ENCODE data around the gene ANXA2R. TPM values are rescaled to one million over a fixed set of nuclear protein-coding genes. Genes with fewer than 3 reads are reported as not detected.
A peak's percentile ranks its signal among the peaks of the same experiment; 100 is the strongest.

Gene ANXA2R
- total RNA-seq, 2 experiments from 2014 or later = 8.0 to 10.4 TPM

- peak; percentile 53 for DNase-seq
- peaks cover 39% of the 10 kb centered on the region for H3K4me1 Mint-ChIP-seq (ENCODE audit: low read depth)
Observed at GRCh38 chr5:43037636-43038495, 2.3 kb downstream of the ANXA2R start.

GRCh38 chr5:43036856-43037635 is 3.1 kb downstream of the ANXA2R start:
- H3K27ac Mint-ChIP-seq = peak overlapping the region; percentile 92
- no peaks in the 10 kb centered on the region for H3K27me3 Mint-ChIP-seq
- ATAC-seq (no peak), DNase-seq (no peak)
- peaks cover 39% of the 10 kb centered on the region for H3K4me1 Mint-ChIP-seq (ENCODE audit: low read depth)
- POLR2A ChIA-PET = interaction anchor here (1.2 to 7.3 kb wide), 9 partner anchors 18 to 276 kb away, joined by 3 to 131 read pairs (median 9); partner anchors contain the start of gene HMGCS1
- no peaks in the 10 kb centered on the region for H3K36me3 Mint-ChIP-seq (ENCODE audit: low read depth)
- peak overlapping the region; percentile 81 for H3K4me3 Mint-ChIP-seq
- no peaks in the 10 kb centered on the region for H3K9me3 Mint-ChIP-seq
- CTCF ChIA-PET = interaction anchor here (0.7 to 4.5 kb wide), 5 partner anchors 13 to 43 kb away, joined by 3 to 63 read pairs (median 19); no protein-coding TSS in a partner anchor
- no peak for TF ChIP-seq CTCF (IDR thresholded peaks at IDR 0.05)
- intact Hi-C loops (cut with micrococcal nuclease) = no loop called here

More at GRCh38 chr5:43037636-43038495, 2.3 kb downstream of the ANXA2R start:
- Mint-ChIP-seq H3K36me3 (ENCODE audit: low read depth) (no peaks in the 10 kb centered on the region), H3K27me3 (no peaks in the 10 kb centered on the region), H3K27ac (peak overlapping the region; percentile 92), H3K4me3 (peak overlapping the region; percentile 81), H3K9me3 (no peaks in the 10 kb centered on the region)
- intact Hi-C loops (cut with micrococcal nuclease) = no loop called here
- ATAC-seq = peak; percentile 20
- TF ChIP-seq CTCF (IDR thresholded peaks at IDR 0.05) = no peak
- ChIA-PET POLR2A (interaction anchor here (0.7 to 7.3 kb wide), 13 partner anchors 10 to 446 kb away, joined by 3 to 131 read pairs (median 6); partner anchors contain the start of genes HMGCS1 and TMEM267), CTCF (interaction anchor here (0.7 to 4.5 kb wide), 12 partner anchors 9 to 129 kb away, joined by 3 to 63 read pairs (median 6); no protein-coding TSS in a partner anchor)

GRCh38 chr5:43036409-43036808 is 3.7 kb downstream of the ANXA2R start:
- Mint-ChIP-seq H3K27ac (peak overlapping the region; percentile 92), H3K4me3 (peak overlapping the region; percentile 81)
- POLR2A ChIA-PET = interaction anchor here (1.2 to 7.3 kb wide), 7 partner anchors 17 to 87 kb away, joined by 4 to 131 read pairs (median 16); no protein-coding TSS in a partner anchor

GRCh38 chr5:43034591-43034968 is 5.5 kb downstream of the ANXA2R start:
- ChIA-PET POLR2A (no interaction called here), CTCF (no interaction called here)
- Mint-ChIP-seq H3K4me1 (ENCODE audit: low read depth) (peaks cover 48% of the 10 kb centered on the region), H3K4me3 (peak overlapping the region; percentile 22), H3K27me3 (no peaks in the 10 kb centered on the region), H3K36me3 (ENCODE audit: low read depth) (no peaks in the 10 kb centered on the region), H3K27ac (peak overlapping the region; percentile 45), H3K9me3 (no peaks in the 10 kb centered on the region)
- DNase-seq (peak; percentile 45), ATAC-seq (no peak)
- intact Hi-C loops (cut with micrococcal nuclease) = no loop called here
- no peak for TF ChIP-seq CTCF (IDR thresholded peaks at IDR 0.05)

More at GRCh38 chr5:43036409-43036808, 3.7 kb downstream of the ANXA2R start:
- ATAC-seq (no peak), DNase-seq (peak; percentile 45)
- CTCF ChIA-PET = interaction anchor here (4.1 to 4.5 kb wide), 2 partner anchors 16 to 42 kb away, joined by 57 to 63 read pairs; no protein-coding TSS in a partner anchor
- peaks cover 39% of the 10 kb centered on the region for H3K4me1 Mint-ChIP-seq (ENCODE audit: low read depth)
- no peaks in the 10 kb centered on the region for H3K27me3 Mint-ChIP-seq
- no peaks in the 10 kb centered on the region for H3K9me3 Mint-ChIP-seq
- intact Hi-C loops (cut with micrococcal nuclease) = no loop called here
- no peaks in the 10 kb centered on the region for H3K36me3 Mint-ChIP-seq (ENCODE audit: low read depth)
- TF ChIP-seq CTCF (IDR thresholded peaks at IDR 0.05) = no peak

All from activated CD8-positive, alpha-beta T cell treated with anti-CD3 and anti-CD28 coated beads for 36 hours (primary cell).